ENCODE results near the gene RBM5.

The RBM5 gene

DNA sequence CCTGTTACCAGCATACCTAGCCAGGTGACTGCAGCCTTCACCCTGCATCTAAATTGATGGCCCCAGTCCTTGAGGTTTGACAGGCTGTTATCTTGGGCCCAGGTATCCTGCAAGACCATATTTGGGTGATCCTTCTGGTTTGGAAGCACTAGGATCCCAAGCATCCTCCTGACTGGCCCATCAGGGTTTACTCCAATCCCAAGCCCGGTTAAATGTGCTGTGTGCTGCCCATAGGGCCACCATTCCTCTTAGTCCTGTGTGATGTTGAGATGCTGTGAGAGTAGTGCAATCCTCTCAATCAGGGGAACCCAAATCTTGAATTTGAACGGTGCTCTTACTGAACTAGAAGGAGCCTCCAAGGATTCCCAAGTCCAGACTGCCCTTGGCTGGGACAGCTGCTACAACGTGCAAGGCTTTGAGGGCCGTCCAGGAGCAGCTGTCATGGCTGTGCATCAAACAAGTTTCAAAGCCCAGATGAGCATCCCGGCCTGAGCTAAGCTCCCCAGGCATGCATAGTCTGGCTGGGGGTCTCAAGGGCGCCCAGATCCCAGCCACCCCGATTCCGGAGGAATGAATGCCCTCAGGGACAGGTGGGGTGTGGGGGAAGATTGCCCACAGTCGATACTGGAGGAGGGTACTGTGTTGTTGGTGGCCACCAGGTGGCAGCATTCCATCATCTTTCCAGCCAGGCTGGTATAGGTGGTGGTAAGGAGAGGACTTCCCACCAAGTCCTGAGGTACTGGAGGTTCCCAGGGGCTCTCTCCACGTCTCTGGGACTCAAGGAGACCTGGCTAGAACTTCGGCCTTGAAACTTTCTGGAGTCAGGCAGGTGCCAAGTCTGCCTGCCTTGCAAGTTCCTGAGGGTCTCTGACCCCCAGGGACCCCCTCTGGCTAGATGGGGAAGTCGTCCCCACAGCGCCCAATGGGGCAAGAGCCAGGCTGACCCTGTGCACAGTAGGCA lies 32.6 kb downstream of the RBM5 start:
- DNase-seq = peak; percentile 41

GRCh38 chr3:50122071-50122470 lies 33.4 kb downstream of the RBM5 start:
- no peak for DNase-seq

DNA sequence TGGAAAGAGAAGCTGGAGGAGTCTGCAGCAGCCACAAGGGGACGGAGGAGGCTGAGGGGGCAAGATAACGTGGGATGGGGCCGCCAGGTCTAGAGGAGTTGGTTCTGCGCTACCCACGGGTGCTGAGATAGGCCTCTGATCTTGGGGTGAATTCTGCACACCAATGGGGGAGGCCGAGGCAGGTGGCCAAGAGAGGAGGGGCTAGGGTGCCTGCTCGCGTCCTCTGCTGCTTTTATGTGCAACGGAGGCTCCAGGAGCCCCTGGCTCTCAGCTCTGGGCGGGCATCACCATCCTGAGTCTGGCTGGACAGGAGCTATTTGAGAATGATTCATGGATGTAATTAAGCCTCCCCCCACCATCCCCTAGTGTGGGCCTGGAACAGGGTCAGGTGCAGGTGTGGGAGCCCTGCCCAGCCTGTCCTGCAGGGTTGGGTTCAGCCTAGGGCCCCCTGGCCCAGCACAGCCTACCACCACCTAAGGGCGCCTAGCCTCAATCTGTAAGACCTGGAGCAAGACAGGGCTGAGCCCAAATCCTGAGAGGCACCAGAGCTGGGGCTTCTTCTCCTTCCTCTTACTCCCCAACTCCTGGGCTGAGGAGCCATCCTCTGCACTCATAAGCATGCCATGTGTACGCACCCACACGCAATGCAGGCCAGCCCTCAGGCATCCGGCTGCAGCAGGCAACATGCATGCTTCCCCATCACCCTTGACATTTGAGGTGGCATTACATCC lies 34.1 kb downstream of the RBM5 start:
- no peak for DNase-seq

DNA sequence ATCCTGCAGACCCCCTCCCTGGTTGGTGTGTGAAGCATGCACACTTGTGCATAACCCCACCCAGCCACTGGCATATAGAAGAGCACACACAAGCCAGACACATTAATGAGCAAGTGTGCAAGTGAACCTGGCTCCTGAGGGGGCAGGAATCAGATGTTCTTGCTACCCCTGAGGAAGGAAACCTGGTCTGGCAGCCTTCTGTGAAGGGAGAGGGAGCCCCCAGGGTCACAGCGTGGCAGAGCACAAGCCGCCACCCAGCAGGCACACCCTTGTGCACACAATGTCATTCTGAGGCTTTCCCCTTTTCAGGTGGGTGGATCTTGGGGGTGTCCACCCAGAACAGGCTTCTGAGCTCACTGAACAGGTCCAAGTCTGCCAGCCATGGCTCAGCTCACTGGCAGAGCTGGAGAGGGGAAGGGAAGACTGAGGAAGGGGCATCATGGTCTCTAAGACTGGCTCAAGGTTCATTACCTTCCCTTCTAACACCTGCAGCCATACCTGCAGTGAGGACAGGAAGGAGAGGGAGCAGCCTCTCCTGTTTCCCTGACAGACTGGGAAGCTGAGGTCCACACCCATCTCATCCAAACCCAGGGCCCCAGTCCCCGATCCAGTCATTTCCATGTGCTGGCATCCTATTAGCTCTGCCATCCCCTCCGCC lies 34.8 kb downstream of the RBM5 start:
- DNase-seq = no peak

DNA sequence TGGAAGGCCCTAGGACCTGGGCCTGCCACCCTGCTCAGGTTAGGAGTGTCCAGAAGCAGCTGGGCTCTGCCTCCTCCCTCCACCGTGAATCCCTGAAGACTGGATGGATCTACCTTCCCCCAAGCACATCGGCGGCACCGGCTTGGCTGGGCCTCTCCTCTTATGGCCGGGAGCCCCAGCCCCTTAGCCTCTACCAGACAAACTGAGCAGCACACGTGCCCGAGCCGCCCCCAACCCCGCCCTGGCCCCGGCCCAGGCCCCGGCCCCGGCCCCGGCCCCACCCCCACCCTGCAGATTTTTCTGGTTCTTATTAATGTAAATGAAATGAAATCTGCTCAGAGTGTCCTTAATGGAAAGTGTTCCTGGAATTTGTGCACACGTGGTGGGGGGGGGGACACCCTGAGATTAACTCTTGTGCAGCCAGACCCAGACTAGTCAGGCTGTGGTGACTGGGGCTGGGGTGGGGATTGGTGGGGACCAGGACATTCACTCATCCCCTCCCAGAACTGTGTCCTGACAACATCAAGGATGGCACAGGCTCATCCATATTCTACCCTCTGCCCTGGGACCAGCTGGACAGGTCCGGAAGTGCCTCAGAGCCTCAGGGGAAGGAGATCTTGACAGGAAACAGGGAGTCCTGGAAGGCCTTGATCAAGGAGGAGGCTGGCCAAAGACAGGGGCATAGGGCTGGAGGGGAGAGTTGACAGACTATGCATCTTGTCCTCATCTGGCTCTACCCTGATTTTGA lies 35.5 kb downstream of the RBM5 start:
- no peak for DNase-seq

DNA sequence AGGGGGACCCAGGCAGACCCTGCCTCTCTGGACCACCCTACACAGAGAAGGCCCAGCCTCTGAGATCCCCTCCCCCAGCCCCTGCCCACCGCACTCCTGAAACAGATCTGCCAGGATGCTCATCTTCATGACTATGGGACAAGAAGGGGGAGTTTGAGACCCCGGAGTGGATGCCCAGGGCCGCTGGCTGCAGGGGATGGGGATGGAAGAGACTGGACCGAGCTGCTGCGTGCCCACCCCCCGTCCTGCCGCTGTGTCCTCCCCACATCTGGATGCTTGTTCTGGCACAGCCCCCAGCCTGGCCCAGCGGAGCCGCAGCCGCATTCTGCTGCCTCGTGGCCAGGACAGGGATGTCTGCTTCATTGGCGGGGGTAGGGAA lies 36.1 kb downstream of the RBM5 start:
- no peak for DNase-seq

DNA sequence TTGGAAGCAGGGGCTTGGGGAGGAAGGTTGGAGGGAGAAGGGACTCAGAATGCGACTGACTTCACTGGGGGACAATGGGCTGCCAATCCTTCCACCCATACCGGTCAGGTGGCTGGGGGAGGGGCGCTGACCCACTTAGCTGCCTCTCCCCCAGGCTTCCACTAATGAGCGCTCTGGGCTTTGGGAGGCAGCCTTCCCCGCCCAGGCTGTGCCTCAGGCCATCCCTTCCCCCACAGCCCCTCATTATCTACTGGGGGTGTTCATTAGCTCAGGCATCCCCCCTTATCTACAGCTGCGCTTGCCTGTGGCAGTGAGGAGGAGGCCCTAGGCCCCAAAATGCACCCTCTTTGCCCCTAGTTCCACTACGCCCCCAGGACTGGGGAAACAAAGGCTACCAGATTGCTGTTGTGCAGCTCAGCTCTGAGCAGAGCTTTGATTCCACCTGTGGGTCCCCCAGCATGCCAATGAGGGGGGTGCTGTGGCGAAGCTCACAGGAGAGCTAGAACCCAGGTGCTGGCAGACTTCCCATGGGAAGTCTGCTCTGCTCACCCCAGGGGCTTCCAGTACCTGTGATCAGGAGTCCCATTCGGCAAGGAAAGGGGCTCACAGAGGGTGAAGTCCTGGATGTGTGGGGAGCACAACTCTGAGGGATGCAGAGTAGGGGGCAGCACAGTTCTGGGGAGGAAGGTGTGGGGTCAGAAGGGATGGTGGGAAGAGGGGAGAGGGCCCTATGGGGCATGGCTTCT lies 37.0 kb downstream of the RBM5 start:
- DNase-seq = no peak

DNA sequence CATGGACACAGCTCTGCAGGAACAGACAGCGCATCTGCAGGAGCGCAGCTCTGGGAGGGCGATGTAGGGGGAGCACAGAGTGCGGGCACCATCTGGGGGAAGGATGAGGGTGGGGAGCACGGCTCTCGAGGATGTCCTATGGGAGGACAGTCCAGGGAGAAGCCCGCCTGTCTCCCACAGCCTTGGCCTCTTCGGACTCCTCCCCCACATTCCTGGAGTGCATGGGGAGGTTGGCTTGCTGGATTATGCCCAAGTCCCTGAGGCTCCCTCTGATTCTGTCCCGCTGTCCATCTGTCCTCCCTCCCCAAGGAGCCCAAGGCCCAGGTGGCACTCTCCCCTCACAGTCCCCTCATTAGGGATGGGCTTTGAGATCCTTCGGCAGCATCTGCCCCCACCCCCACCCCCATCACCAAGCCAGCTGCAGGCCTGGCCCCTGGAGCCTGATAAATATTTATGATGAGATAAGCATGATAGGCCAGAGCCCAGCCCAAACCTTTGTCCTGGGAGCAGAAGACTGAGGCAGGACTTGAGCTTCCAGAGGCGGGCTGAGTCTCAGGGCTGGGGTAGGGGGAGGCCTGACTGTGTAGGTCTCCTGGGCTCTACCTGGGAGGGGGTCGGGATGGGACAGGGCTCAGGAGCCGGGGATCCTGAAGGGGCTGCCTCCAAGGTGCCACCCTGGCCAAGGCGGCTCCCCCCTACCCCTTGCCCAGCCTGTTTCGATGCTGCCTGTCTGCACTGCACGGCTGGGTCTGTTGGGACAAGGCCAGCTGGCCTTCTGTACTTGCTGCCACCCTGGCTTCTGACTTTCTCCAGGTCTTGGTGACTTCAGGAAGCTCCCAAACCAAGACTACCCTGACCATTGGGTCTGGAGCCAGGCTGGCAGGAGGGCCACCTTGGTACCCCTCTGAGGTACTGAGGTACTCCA lies 37.8 kb downstream of the RBM5 start:
- no peak for DNase-seq

- DNase-seq = no peak
These were observed 38.6 kb downstream of the RBM5 start for GRCh38 chr3:50127251-50127691.

DNA sequence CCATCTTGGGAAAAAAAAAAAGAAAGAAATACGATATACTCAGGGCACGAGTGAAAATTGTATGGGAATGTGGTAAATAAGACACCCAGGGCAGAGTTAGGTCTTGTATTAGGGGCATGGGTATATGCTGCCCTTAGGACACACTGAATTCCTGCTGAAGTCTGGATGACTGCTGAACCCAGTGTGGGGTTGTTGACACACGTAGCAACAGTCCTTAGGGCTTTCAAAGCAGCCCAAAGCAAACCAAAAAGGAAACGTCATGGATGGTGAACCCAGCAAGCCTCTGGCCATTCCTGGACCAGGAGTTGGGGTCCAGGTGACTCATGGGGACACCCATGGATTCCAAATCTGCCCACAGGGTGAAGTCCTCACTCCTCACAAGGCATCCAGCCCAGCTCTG lies 39.3 kb downstream of the RBM5 start:
- no peak for DNase-seq

DNA sequence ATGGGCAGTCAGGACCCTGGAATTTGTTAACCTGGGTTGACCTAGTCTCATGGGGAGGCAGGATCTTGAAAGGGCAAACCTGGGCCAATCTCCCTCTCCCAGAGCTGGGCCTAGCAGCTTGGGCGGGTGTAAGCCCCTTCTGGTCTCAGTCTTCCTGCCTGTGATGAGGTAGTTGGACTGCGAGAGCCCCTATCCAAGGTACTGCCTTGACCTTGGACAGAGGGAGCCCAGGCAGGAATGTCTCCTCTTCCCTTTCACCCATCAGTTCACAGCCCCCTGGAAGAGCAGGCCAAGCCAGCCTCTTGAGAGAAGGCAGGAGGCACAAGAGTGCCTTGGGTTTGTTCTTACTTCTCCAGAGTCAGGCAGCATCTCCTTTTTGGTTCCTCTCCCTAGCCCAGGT lies 41.7 kb downstream of the RBM5 start:
- DNase-seq = no peak

DNA sequence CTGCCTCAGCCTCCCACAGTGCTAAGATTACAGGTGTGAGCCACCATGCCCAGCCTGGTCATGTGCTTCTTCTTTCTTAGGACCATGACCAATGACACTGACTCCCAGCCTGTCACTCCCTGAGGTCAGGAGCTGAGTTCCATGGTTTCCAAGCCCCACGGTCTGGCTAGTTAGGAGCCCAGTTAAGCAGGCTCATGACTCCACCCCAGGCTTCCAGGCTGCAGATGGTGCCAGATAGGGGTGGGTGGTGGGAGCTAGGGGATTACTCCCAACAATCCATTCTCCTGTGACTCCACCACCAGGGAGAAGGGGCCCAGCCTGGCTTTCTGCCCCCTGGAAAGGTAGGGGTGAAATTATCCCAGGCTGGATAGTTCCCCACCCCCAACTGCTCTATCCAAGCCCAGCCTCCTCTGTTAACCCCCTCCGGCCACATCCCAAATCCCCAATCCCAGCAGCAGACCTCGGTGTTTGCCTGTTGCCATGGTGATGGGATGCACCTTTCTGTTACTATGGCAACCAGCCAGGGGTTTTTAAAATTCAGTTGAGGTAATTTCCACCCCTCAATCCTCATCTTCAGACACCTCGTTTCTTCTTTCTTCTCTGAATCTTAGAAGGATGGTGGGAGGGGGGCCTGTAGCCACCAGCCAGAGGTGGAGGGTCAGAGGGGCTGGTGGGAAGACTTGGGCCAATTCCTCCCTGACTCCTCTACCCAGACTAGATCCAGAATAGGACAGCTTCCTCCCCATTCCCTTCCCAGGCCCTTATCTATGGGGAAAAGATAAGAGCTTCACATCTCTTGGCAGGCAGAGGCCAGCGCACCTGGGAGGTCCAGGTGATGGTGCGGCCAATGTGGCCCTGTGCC lies 43.9 kb downstream of the RBM5 start:
- no peak for DNase-seq

- no peak for DNase-seq
These were observed 44.5 kb downstream of the RBM5 start for GRCh38 chr3:50133283-50133615.

- no peak for DNase-seq
These were observed 45.6 kb downstream of the RBM5 start for GRCh38 chr3:50134367-50134766.

DNA sequence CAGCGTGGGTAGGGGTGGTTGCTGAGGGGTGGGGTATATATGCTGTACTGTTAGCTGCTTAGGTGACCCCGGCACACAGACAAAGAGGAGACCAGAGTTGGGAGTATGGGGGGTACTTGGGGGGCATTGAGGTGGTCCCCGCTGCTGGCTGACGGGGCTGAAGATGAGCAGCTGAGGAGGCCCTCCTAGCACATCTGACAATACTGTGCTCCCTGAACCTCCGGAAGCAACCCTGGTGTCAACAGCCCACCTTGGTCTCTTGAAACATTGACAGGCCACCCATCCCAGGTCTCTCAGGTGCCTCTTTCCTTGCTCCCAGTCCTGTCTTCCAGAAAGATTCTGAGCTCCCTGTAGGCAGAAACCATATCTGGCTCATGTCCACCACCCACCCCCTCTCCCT lies 47.2 kb downstream of the RBM5 start:
- no peak for DNase-seq

DNA sequence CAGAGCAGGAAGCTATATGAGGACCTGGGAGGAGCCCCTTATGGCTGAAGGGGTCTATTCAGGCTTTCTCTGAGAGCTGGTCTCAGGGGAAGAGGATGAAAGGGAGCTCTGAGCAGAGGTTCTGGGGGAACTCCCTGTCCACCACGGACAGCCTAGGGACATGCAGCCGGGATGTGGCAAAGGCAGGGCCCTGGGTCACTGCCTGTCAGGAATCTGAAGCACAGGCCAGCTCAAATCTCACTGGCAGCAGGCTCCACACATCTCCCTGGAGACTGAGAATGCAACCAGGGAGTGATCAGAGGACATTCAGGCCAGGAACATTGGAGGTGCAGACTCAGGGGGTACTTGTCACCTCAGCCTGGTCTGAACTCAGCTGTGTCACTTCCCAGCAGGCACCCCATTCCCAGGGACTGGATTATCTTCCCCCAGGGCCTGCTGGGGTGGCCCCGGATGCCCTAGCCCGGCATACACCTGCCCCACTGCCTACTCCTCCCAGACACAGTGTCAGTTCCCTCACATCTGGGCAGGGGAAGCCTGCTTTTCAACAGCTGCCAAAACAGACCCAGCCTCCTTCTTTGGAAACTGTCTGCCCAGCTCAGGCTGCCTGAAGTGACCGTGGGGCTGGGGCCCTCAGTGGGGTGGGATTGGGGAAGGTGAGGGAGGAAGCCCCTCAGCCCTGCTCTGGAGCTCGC lies 48.1 kb downstream of the RBM5 start:
- DNase-seq = no peak

- DNase-seq = no peak
These were observed 48.8 kb downstream of the RBM5 start for GRCh38 chr3:50137531-50137930.

DNA sequence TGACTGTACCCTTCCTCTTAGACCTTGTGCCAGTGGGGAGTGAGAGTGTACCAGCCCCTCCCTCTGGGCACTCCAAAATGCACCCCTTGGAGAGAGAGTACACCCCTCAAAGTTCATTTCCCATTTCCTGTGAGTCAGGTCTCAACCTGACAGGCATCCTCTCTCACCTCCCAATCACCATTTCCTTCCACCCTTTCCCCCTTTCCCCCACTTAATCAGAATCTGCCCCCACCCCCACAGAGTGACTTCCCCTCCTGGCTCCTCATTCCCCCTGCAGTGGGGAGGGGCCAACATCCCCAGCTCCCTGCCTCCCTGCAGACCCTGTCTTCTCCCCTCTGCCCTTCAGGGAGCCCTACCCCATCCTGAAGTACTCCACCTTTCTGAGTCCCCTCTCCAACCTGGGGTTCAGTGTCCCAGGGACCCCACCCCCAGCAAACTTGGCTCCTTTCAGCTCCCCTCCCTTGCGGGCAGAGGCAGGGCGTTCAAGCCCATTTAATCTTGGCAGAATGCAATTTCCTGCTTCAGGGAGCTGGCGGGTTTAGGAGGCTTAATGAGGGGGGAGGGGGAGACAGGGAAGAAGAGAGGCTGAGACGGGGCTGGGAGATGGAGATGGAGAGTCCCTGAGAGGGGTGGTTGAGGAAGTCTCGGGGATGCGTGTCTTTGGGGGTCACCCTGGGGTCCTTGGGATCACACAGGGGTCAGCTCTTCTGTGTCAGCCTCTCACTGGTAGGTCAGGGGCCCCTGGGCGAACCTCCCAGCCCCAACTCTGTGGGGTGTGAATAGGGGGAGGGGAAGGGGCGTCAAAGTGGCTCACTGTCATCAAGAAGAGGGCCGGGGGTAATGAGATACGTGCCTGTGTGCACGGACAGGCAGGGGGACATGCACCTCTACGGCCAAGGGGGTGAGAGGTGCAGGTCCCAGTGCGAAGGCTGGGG lies 49.8 kb downstream of the RBM5 start:
- peak; percentile 42 for DNase-seq

All from NCI-H1436 (cell line).